PC-9 (cell line): ENCODE data around the gene SAFB2. TPM values are rescaled to one million over a fixed set of nuclear protein-coding genes. Genes with fewer than 3 reads are reported as not detected.

Experiments
- BruUV-seq: library from RNA; stranded (reverse); fragments of 400-500 nt; replicated peaks from 2 replicates; lab custom pipeline; 2021; lab: Mats Ljungman, UMichigan
- CTCF ChIA-PET: fragments of 300-600 bp; sonication (Branson Sonifier 250); formaldehyde crosslinking; loops from one replicate; lab custom pipeline; 2022; ENCODE audit warnings: antibody characterized with exemption; lab: Charles Lee
- POLR2A ChIA-PET: fragments of 300-600 bp; sonication (Branson Sonifier 250); formaldehyde crosslinking; loops from one replicate; lab custom pipeline; 2022; ENCODE audit warnings: antibody characterized with exemption; ENCODE audit not compliant: unreplicated experiment; lab: Charles Lee
- DNase-seq, 2 experiments: peaks; one replicate each; pipeline versions ENCODE4 v3.0.0 to v3.0.0-alpha.2; 2015 to 2022; ENCODE audit warnings: mixed read lengths in 1 of 2
- H2AFZ ChIP-seq: fragments of 200-600 bp; sonication (generic); 2 replicates; pipeline ENCODE4 v1.8.1; 2017; ENCODE audit warnings: antibody characterized with exemption
- H3F3A ChIP-seq: fragments of 200-600 bp; sonication (generic); 2 replicates; pipeline ENCODE4 v1.8.1; 2017; ENCODE audit warnings: antibody characterized with exemption, mild to moderate bottlenecking, low read depth; ENCODE audit not compliant: insufficient read depth
- H3K27ac ChIP-seq: fragments of 200-600 bp; sonication (generic); 2 replicates; pipeline ENCODE4 v1.6.1; 2016; ENCODE audit warnings: mixed run types
- H3K27me3 ChIP-seq: fragments of 200-600 bp; sonication (generic); 2 replicates; pipeline ENCODE4 v1.6.1; 2016; ENCODE audit warnings: low read depth, mixed run types; ENCODE audit not compliant: insufficient read depth
- H3K36me3 ChIP-seq: fragments of 200-600 bp; sonication (generic); 2 replicates; pipeline ENCODE4 v1.6.1; 2016; ENCODE audit warnings: low read depth, mixed run types
- H3K4me1 ChIP-seq: fragments of 200-600 bp; sonication (generic); replicated peaks from 2 replicates; pipeline ENCODE4 v1.6.1; 2016; ENCODE audit warnings: mixed run types; ENCODE audit not compliant: insufficient read depth
- H3K4me2 ChIP-seq: fragments of 200-600 bp; sonication (generic); 2 replicates; pipeline ENCODE4 v1.6.1; 2017; ENCODE audit warnings: mixed run types
- H3K4me3 ChIP-seq: fragments of 200-600 bp; sonication (generic); 2 replicates; pipeline ENCODE4 v1.6.1; 2016; ENCODE audit warnings: mixed run types
- H3K79me2 ChIP-seq: fragments of 200-600 bp; sonication (generic); 2 replicates; pipeline ENCODE4 v1.6.1; 2017; ENCODE audit warnings: low read depth, mixed run types
- H3K9me2 ChIP-seq: fragments of 200-600 bp; sonication (generic); 2 replicates; pipeline ENCODE4 v1.8.1; 2017; ENCODE audit warnings: mild to moderate bottlenecking; ENCODE audit not compliant: insufficient read depth
- H3K9me3 ChIP-seq: fragments of 200-600 bp; sonication (generic); 2 replicates; pipeline ENCODE4 v1.8.1; 2016; ENCODE audit warnings: low read depth; ENCODE audit not compliant: insufficient read depth
- H4K20me1 ChIP-seq: fragments of 200-600 bp; sonication (generic); 2 replicates; pipeline ENCODE4 v1.8.1; 2017; ENCODE audit not compliant: insufficient read depth
- EZH2 ChIP-seq: fragments of 200-600 bp; sonication (generic); IDR thresholded peaks from 2 replicates; pipeline ENCODE4 v1.8.0; 2017; ENCODE audit warnings: antibody characterized with exemption, low read depth
- intact Hi-C: fragments of 100-400 bp; cut with micrococcal nuclease; formaldehyde crosslinking; loops from one replicate; pipeline ENCODE4 v1.10.0; 2022; ENCODE audit not compliant: unreplicated experiment
- total RNA-seq: library from RNA; stranded (reverse); gene quantifications from 2 replicates; pipeline ENCODE4 v1.2.3, GENCODE V29; 2021
- TF ChIP-seq, protein P1 (sequence below): fragments of 200-600 bp; sonication (generic); conservative IDR thresholded peaks from 2 replicates; pipeline ENCODE4 v1.6.1; 2017; ENCODE audit warnings: mixed run types, antibody characterized with exemption, mild to moderate bottlenecking, moderate library complexity

The SAFB2 gene
- total RNA-seq, 1 experiment from 2014 or later, result 43.1 TPM

DNA sequence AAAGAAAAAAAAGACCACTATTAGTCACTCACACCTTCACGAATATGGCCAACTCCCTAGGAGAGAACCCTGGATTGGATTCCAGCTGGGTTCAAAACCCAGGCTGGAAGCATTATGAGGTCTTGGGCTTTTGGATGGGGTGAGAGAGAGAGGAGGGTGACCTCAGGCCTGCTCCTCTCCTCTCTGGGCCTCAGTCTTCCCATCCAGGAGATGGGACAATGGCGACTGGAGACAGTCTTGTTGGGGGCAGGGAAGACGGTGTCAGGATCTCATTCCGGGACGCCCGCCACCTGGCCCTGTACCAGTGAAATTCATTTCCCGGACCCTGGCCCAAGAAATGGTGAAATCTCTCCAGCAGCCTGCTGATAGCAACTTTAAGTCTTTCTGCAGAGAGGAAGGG is 81.1 kb downstream of the SAFB2 start:
- no peaks in the 10 kb centered on the region for H4K20me1 ChIP-seq
- H3K4me1 ChIP-seq, result peaks cover 10% of the 10 kb centered on the region
- POLR2A ChIA-PET, result no interaction called here
- no peak overlapping the region for H3K27ac ChIP-seq
- no peaks in the 10 kb centered on the region for H3K36me3 ChIP-seq
- no peak overlapping the region for H3K4me2 ChIP-seq
- BruUV-seq, result no TSS peak
- CTCF ChIA-PET, result no interaction called here
- no peaks in the 10 kb centered on the region for H3K9me2 ChIP-seq
- TF ChIP-seq, protein P1, sequence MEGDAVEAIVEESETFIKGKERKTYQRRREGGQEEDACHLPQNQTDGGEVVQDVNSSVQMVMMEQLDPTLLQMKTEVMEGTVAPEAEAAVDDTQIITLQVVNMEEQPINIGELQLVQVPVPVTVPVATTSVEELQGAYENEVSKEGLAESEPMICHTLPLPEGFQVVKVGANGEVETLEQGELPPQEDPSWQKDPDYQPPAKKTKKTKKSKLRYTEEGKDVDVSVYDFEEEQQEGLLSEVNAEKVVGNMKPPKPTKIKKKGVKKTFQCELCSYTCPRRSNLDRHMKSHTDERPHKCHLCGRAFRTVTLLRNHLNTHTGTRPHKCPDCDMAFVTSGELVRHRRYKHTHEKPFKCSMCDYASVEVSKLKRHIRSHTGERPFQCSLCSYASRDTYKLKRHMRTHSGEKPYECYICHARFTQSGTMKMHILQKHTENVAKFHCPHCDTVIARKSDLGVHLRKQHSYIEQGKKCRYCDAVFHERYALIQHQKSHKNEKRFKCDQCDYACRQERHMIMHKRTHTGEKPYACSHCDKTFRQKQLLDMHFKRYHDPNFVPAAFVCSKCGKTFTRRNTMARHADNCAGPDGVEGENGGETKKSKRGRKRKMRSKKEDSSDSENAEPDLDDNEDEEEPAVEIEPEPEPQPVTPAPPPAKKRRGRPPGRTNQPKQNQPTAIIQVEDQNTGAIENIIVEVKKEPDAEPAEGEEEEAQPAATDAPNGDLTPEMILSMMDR, result no peak
- TF ChIP-seq EZH2, result no peak
- intact Hi-C loops, result loop anchor here (10.0 kb wide), 1 partner anchor 167 kb away; no protein-coding TSS in a partner anchor
- H3K4me3 ChIP-seq, result no peak overlapping the region
- no peaks in the 10 kb centered on the region for H3K9me3 ChIP-seq
- DNase-seq, result no peak
- no peaks in the 10 kb centered on the region for H3K27me3 ChIP-seq
- no peaks in the 10 kb centered on the region for H3F3A ChIP-seq
- H3K79me2 ChIP-seq, result no peaks in the 10 kb centered on the region
- no peak overlapping the region for H2AFZ ChIP-seq

DNA sequence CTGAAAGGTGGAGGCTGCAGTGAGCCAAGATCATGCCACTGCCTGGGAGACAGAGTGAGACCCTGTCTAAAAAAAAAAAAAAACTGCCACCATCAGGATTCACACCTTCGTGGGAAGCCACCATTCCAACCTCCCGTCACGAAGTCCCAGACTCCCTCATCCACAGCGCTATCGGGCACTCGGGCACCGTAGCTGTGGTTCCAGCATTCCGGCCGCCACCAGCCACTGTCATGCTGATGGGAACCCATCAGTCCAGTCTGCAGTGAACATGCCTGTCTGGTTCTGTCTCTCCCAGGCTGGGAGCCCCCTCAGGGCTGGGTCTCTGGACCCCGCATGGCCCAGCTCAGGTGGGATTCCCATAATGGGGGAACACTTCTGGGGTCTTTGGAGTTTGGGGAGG is 82.4 kb downstream of the SAFB2 start:
- Histone ChIP-seq H3K4me1 (peaks cover 10% of the 10 kb centered on the region), H3K79me2 (no peaks in the 10 kb centered on the region), H3K36me3 (no peaks in the 10 kb centered on the region), H3K9me2 (no peaks in the 10 kb centered on the region), H2AFZ (no peak overlapping the region), H3K4me2 (no peak overlapping the region), H3K9me3 (no peaks in the 10 kb centered on the region), H3K4me3 (no peak overlapping the region), H4K20me1 (no peaks in the 10 kb centered on the region), H3K27me3 (no peaks in the 10 kb centered on the region), H3K27ac (no peak overlapping the region), H3F3A (no peaks in the 10 kb centered on the region)
- DNase-seq, result no peak
- no TSS peak for BruUV-seq
- CTCF ChIA-PET, result no interaction called here
- intact Hi-C loops, result loop anchor here (10.0 kb wide), 1 partner anchor 165 kb away; no protein-coding TSS in a partner anchor
- no peak for TF ChIP-seq EZH2
- TF ChIP-seq, protein P1, result no peak
- POLR2A ChIA-PET, result no interaction called here

DNA sequence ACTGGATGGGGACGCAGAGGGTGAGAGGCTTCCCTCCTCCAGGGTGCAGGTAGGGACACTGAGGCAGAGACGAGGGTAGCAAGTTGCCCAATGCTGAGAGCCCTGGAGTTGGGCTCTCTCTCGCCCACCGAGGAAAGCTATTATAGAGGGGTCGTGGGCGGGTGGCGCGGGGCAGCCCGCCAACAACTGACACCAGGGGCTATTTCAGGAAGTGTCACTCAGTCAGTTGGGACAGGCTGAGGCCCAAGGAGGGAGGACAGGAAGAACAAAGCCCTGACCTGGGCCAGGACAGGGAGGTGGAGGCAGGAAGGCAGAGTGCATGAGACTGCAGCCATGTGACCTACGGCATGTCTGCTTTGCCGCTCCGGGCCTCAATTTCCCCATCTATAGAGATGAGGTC is 84.7 kb downstream of the SAFB2 start:
- H3K27me3 ChIP-seq, result no peaks in the 10 kb centered on the region
- intact Hi-C loops, result loop anchor here (5.0 kb wide), 1 partner anchor 39 kb away; no protein-coding TSS in a partner anchor
- H2AFZ ChIP-seq, result no peak overlapping the region
- H3K4me2 ChIP-seq, result peak overlapping the region; percentile 73; the same call in 1 of the 2 replicates
- ChIA-PET POLR2A (no interaction called here), CTCF (no interaction called here)
- H3F3A ChIP-seq, result no peaks in the 10 kb centered on the region
- TF ChIP-seq, protein P1, result no peak
- TF ChIP-seq EZH2, result no peak
- peaks cover 10% of the 10 kb centered on the region for H3K4me1 ChIP-seq
- H4K20me1 ChIP-seq, result no peaks in the 10 kb centered on the region
- BruUV-seq, result TSS peak; percentile 74
- H3K9me2 ChIP-seq, result no peaks in the 10 kb centered on the region
- no peaks in the 10 kb centered on the region for H3K36me3 ChIP-seq
- H3K4me3 ChIP-seq, result no peak overlapping the region
- no peak for DNase-seq
- no peaks in the 10 kb centered on the region for H3K79me2 ChIP-seq
- H3K9me3 ChIP-seq, result no peaks in the 10 kb centered on the region; the same call in 1 of the 2 replicates
- peak overlapping the region; percentile 53; the same call in 1 of the 2 replicates for H3K27ac ChIP-seq

Other genes with a start within 250 kb of the SAFB2 start
- gene ZNRF4, start 167.4 kb downstream of the SAFB2 start, total RNA-seq, result not detected in 2 replicates
- 4.4 and 8.0 TPM in 2 replicates for gene TINCR, start 54.8 kb downstream of the SAFB2 start, total RNA-seq
- 68.7 and 88.7 TPM in 2 replicates for gene SAFB, start 307 bp upstream of the SAFB2 start, total RNA-seq
- 31.1 and 34.7 TPM in 2 replicates for gene MICOS13, start 57.7 kb upstream of the SAFB2 start, total RNA-seq
- gene HSD11B1L, start 58.3 kb upstream of the SAFB2 start, total RNA-seq, result 7.5 and 11.9 TPM in 2 replicates
- 772 and 787 TPM in 2 replicates for gene RPL36, start 67.5 kb upstream of the SAFB2 start, total RNA-seq
- gene LONP1, start 97.4 kb upstream of the SAFB2 start, total RNA-seq, result 78.2 and 140 TPM in 2 replicates
- not detected in 2 replicates for gene CATSPERD, start 97.9 kb upstream of the SAFB2 start, total RNA-seq
- gene PRR22, start 162.0 kb upstream of the SAFB2 start, total RNA-seq, result 4.5 and 4.6 TPM in 2 replicates
- gene DUS3L, start 168.4 kb upstream of the SAFB2 start, total RNA-seq, result 27.1 and 29.2 TPM in 2 replicates
- gene NRTN, start 182.3 kb upstream of the SAFB2 start, total RNA-seq, result 1.9 and 3.5 TPM in 2 replicates
- gene FUT6, start 216.9 kb upstream of the SAFB2 start, total RNA-seq, result 0.43 and 0.55 TPM in 2 replicates
- 28.5 and 28.7 TPM in 2 replicates for gene FUT3, start 228.7 kb upstream of the SAFB2 start, total RNA-seq
- 0.28 TPM in 1 of 2 replicates, not detected in the other for gene FUT5, start 247.8 kb upstream of the SAFB2 start, total RNA-seq